Measurements from ENCODE around the gene PGP. TPM values are rescaled to one million over a fixed set of nuclear protein-coding genes. Genes with fewer than 3 reads are reported as not detected.
A peak's percentile ranks its signal among the peaks of the same experiment; 100 is the strongest.

Gene PGP
- total RNA-seq, 1 donor from 2014 or later = 31.5 TPM

DNA sequence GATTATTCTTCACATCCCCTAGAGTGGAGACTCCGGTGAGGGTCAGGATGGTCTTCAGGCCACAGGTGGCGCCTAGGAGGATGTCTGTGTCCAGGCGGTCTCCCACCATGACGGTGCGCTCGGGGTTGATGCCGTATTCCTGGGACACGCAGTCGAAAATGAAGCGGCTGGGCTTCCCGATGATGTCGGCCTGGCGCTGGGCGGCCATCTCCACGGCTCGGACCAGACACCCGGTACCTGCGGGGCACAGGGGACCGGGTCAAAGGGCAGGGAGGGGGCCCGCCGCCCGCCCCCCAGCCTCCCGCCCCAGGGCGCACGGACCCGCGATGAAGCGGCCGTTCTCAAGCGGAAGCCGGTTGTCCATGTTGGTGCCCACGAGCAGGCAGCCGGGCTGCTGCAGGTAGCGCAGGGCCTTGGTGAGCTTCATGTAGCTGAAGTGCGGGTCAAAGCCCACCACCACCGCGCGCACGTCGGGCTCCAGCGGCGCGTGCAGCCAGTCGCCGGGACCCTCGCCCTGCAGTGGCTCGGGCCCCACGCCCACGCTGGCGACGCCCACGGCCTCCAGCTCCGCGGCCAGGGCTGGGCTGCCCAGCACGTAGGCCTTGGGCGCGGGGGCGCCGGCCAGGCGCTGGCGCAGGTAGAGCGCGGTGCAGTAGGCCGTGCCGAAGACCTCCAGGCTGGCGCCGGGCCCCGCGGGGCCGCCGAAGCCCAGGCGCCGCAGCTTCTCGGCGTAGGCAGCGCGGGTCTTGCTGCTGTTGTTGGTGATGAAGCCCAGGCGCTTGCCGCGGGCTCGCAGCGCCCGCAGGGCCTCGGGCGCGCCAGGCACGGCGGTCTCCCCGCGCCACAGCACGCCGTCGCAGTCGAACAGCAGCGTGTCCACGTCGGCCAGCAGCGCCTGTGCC is 572 bp downstream of the PGP start:
- peaks cover 25% of the 10 kb centered on the region for H3K4me1 Mint-ChIP-seq (ENCODE audit: unreplicated experiment)
- H3K27me3 Mint-ChIP-seq (ENCODE audit: unreplicated experiment) = peaks cover 10% of the 10 kb centered on the region
- no peaks in the 10 kb centered on the region for H3K9me3 Mint-ChIP-seq (ENCODE audit: unreplicated experiment)
- H3K27ac Mint-ChIP-seq (ENCODE audit: unreplicated experiment) = peak overlapping the region; percentile 75
- H3K4me3 Mint-ChIP-seq (ENCODE audit: unreplicated experiment) = peak overlapping the region; percentile 87
- TF ChIP-seq, protein P1, sequence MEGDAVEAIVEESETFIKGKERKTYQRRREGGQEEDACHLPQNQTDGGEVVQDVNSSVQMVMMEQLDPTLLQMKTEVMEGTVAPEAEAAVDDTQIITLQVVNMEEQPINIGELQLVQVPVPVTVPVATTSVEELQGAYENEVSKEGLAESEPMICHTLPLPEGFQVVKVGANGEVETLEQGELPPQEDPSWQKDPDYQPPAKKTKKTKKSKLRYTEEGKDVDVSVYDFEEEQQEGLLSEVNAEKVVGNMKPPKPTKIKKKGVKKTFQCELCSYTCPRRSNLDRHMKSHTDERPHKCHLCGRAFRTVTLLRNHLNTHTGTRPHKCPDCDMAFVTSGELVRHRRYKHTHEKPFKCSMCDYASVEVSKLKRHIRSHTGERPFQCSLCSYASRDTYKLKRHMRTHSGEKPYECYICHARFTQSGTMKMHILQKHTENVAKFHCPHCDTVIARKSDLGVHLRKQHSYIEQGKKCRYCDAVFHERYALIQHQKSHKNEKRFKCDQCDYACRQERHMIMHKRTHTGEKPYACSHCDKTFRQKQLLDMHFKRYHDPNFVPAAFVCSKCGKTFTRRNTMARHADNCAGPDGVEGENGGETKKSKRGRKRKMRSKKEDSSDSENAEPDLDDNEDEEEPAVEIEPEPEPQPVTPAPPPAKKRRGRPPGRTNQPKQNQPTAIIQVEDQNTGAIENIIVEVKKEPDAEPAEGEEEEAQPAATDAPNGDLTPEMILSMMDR (IDR thresholded peaks at IDR 0.05; ENCODE audit: unreplicated experiment) = no peak
- no peak for DNase-seq (ENCODE audit: low spot score)
- H3K36me3 Mint-ChIP-seq (ENCODE audit: low read depth, unreplicated experiment) = no peaks in the 10 kb centered on the region

DNA sequence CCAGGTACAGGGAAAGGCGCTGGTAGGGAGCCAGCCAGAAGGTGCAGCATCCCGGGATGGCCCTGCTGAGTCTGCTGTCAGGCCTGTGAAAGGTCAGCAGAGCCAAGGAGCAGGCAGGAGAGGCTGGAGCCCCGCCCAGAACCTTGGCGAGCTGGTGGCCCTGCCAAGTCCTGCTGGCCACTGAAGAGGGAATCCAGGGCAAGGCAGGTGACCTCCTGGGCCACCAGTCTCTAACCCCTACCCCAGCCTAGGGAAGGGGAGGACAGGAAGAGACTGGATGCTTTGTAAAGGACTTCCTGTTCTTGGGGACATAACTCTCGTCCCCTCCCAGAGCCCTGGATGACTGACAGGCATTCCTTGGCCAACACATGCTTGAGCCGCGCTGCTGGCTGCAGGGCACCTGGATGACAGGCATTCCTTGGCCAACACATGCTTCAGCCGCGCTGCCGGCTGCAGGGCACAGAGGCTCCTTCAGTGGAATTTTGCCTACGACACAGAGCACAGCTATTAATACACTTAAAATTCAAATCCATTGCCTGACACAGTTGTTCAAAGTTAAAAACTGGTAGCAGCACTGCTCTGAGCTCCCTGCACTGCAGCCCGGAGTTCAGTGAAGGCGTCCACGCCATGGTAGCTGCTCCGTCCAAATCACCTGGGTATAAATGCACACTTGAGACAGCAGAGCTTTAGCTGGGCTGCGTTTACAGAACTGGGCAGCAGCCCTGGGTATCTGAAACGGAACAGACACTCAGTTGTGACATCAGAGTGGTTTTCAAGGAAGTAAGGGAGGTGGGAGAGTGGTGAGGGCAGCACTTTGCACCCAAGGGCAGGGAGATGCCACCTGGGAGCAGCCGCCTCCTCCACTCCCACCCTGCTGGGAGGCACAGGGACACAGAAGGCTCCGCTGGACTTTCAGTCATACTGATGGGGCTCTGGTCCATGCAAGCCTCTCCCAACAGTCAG is 2.0 kb downstream of the PGP start:
- Mint-ChIP-seq H3K4me1 (ENCODE audit: unreplicated experiment) (peaks cover 22% of the 10 kb centered on the region), H3K27ac (ENCODE audit: unreplicated experiment) (peak overlapping the region; percentile 67), H3K36me3 (ENCODE audit: low read depth, unreplicated experiment) (peaks cover 2% of the 10 kb centered on the region), H3K27me3 (ENCODE audit: unreplicated experiment) (peaks cover 11% of the 10 kb centered on the region), H3K9me3 (ENCODE audit: unreplicated experiment) (no peaks in the 10 kb centered on the region), H3K4me3 (ENCODE audit: unreplicated experiment) (peak overlapping the region; percentile 87)
- TF ChIP-seq, protein P1 (IDR thresholded peaks at IDR 0.05; ENCODE audit: unreplicated experiment) = no peak
- DNase-seq (ENCODE audit: low spot score) = no peak

DNA sequence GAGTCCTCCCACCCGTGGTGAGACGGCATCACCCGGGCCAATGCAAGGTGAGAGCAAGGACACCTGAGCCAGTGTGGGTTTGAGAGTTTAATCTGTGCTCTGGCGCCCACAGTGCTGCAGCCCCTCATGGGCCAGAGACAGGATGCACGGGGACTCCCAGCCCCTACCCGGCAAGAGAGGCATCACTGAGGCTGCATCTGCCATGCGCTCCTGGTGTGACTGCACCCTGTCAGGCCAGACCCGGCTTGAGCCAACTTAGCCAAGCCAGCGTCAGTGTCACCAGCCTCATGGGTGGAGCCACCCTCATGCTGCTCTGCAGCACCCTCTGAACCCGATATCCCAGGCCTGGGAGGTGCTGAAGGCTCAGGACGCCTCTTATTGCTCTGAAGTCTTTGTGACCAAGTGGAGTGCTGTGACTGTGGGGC is 2.7 kb downstream of the PGP start:
- Mint-ChIP-seq H3K4me1 (ENCODE audit: unreplicated experiment) (peaks cover 17% of the 10 kb centered on the region), H3K27ac (ENCODE audit: unreplicated experiment) (peak overlapping the region; percentile 52), H3K27me3 (ENCODE audit: unreplicated experiment) (peaks cover 10% of the 10 kb centered on the region), H3K9me3 (ENCODE audit: unreplicated experiment) (no peaks in the 10 kb centered on the region), H3K4me3 (ENCODE audit: unreplicated experiment) (peak overlapping the region; percentile 62), H3K36me3 (ENCODE audit: low read depth, unreplicated experiment) (peaks cover 4% of the 10 kb centered on the region)
- DNase-seq (ENCODE audit: low spot score) = no peak
- TF ChIP-seq, protein P1 (IDR thresholded peaks at IDR 0.05; ENCODE audit: unreplicated experiment) = no peak

DNA sequence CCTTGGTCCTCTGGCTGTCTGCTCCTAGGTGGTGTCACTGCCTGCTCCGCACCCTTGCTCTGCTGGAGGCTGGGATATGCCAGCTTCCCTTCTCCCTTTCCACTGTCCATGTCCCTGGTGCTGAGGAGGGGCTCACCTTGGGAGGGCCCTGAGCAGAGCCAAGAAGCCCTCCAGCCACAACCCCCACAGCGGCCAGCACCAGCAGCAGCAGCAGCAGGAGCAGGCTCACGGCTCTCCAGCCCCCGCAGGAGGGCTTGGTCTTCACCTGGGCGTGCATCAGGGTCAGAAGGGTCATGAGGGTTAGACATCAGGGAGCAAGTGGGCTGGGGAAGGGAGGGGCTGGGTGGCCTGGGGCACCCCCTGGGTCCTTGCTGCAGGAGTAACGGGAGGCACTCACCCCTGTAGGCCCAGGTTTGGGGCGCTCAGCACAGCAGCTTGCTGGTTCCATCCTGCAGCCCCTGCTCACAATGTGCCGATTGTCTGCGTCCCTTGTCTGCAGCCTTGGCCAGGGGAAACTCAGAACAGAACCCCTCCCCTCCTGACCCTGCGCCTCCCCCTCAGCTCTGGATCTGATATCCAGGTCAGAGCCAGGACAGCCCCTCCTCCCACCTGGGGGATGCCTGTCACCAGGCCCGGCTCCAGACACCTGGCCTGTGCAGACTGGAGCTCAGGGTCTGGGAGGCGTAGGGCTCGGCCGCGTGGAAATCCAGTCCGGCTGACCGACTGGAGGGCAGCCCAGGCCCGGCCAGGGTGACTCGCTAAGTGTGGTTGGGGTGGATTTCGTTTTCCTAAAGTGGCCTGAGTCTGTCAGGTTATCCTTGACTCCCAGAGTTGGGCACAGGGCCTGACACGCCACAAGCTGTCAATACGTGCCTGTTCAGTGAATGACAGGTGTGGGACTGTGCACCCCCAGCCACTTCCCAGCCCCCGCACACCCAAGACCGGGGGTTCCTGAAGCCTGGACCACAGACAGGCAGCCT is 4.0 kb downstream of the PGP start, which contains the start of gene BRICD5:
Gene BRICD5 (minus strand): TSS at position 478 of the 980 bp plus-strand sequence. CDS start 30 bp downstream, at position 448.
- TF ChIP-seq, protein P1 (IDR thresholded peaks at IDR 0.05; ENCODE audit: unreplicated experiment) = no peak
- DNase-seq (ENCODE audit: low spot score) = no peak
- Mint-ChIP-seq H3K4me3 (ENCODE audit: unreplicated experiment) (peak within 1 kb of the TSS; percentile 62), H3K36me3 (ENCODE audit: low read depth, unreplicated experiment) (peaks cover 4% of the 10 kb centered on the region), H3K4me1 (ENCODE audit: unreplicated experiment) (peaks cover 20% of the 10 kb centered on the region), H3K27me3 (ENCODE audit: unreplicated experiment) (peaks cover 14% of the 10 kb centered on the region), H3K27ac (ENCODE audit: unreplicated experiment) (no peak within 1 kb of the TSS), H3K9me3 (ENCODE audit: unreplicated experiment) (no peaks in the 10 kb centered on the region)

All from endothelial cell (in vitro differentiated cells).